GM21526 (cell line): ENCODE data around the gene MYH9.
"Not testable (repeated sequence)": the region's sequence is repeated elsewhere in the genome, so short reads cannot be mapped to it uniquely, and the experiment has no call there.

Source experiments
- ATAC-seq: cut with Tn5 transposase; IDR thresholded peaks from one replicate; pipeline ENCODE4 v1.9.1; 2021; ENCODE audit warnings: moderate library complexity; ENCODE audit not compliant: unreplicated experiment, low FRiP score

The MYH9 gene

DNA sequence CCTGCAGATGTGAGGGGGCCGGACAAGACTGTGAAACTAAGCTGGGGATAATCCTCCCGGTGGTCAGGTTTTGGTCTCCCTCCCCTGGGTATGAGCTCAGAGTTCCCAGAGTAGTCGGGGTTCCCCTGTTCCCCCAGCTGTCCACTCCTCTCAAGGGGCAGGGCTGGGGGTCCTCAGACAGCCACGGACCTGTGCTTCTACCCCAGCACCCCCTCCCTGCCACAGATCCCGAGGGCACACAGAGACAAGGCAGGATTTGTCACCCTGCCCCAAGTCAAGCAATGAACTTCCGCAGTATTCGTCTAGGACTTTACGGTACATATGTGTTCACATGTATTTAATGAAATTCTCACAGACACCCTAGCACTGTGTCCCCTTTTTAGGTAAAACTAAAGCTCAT lies 89.6 kb downstream of the MYH9 start:
- no peak for ATAC-seq

DNA sequence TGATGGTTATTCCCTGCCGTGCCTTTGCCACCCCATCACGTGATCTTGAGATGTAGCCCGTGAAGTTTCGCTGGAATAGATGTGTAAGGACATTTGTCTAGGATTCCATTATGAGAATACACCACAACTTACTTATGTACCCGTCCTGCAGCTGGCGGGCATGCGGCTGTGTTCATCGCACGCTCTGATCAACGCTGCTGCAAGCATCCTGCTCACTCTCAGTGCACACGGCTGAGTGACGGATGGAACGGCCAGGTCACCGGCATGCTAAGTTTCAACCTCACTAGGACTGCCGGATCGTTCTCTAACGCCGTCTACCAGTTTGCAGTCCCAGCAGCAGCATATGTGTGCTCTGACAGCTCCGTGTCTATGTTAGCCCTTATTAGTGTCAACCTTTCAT lies 90.2 kb downstream of the MYH9 start:
- no peak for ATAC-seq

DNA sequence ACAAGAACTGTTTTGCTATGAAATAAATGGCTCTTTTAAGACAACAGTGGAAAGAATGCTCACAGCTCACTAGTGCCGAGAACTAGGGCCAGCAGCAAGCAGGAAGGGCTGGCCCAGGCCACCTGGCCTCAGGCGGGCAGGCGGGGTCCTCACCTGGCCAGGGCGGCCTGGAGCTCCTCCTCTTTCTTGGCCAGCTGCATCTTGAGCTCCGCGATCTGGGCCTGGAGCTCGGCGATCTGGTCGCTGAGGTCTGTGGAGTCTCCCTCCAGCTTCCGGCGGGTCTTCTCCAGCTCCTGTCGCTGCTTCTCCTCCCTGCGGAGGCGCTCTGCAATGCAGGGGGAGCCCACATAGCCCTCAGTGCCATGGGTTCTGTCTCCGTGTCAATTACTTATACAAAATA lies 91.1 kb downstream of the MYH9 start:
- ATAC-seq, result no peak

DNA sequence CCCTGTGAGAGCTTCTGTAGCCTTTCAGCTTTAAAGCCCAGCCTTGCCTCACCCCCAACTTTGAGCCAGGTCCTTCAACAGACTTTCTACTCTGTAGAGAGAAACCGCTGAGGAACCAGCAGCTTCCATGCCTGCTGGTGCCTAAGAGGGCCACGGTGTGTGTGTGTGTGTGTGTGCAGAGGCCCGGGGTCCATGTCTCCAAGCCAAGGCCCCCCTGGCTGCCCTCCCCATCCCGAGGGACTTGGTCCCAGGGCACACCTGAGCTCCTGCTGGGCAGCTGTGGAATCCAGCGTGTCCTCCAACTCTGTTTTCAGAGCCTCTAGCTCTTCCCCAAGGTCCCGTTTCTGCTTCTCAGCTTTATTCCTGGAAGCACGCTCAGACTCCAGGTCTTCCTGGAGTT lies 92.5 kb downstream of the MYH9 start:
- no peak for ATAC-seq

DNA sequence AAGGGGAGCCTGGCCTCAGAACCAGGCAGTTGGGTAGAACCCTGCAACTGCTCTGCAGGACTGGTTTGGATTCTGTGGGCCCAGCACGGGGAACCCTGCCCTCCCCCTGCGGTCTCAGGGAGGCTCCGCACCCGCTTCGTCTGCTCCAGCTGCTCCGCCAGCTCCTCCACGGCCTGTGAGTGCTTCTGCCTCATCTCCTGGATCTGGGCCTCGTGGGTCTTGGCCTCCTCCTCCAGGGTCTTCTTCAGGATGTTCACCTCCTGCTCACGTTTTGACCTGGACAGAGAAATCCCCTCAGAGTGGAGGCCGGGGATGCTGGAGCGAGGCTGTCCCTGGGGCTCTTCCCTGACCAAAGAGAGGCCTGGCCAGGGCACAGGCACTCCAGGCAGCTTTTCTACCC lies 93.0 kb downstream of the MYH9 start:
- ATAC-seq, result no peak

DNA sequence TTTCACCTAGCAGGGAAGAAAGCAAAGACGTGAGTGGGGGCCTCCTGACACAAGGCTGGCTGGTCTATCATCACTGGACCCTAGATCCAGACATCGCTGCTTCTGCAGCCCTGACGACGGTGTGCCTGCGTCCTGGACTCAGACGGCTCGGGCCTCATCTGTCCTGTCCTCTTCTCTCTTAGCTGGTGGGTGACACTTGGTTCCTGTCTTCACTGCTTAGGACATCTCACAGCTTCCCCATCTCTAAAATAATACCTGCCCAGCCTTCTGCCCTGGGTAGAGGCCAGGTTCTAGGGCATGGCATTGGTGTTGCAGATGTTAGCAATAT lies 93.5 kb downstream of the MYH9 start:
- ATAC-seq, result no peak

DNA sequence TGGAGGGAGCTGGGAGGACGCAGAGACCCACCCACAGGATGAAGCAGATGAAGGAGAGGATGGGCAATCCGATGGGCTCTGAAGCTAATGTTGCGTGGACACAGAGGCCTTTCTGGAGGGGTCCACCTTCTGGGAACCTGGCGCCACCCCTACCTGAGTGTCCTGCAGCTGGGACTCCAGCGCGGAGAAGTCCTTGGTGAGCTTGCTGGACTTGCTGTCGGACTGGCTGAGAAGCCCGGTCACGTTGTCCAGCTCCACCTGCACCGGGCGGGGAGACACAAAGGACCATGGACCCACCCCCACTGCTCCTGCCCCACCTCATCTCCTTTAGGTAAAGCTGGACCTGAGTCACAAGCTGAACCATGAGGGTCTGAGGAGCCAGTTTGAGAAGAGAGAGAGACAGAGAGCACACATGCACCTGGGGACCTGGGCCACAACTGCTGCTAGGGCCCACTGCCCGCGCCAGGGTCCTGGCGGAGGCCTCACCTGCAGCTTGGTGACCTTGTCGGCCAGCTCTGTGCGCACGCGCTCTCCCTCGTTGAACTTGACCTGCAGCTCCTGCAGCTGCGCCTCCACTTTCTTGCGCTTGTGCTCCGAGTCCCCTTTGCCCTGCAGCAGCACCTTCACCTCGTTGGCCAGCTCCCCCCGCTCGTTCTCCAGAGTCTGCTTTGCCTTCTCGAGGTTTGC lies 94.0 kb downstream of the MYH9 start:
- ATAC-seq, result no peak

DNA sequence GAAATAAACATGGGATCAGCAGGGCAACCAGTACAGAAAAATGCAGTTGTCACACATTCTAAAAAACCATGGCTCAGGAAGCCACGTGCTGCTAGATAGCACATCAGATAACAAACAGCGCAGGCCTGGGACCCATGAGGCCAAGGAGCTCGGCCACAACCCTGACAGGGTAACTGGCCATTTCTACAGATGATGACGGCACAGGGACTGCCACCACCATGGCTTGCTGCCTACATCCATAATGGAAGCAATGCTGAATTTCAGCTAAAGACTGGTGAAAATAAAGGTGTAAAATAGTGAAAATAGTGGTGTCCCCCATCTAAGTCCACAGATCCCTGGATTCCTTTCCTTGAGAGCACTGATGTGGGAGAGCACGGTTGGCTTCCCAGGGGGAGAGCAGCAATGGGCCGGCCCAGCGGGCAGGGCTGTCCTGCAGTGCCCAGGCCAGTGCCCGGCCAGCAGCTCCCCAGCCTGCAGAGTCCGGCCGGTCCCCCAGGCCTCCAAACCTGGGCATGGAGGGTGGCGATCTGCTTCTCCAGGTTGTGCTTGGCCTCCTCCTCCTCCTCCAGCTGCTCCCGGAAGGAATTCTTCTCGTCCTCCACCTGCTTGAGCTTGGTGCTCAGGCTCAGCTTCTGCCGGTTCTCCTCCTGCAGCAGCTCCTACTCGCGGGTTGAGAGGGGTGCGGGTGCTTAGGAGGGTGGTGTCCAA lies 94.8 kb downstream of the MYH9 start:
- ATAC-seq, result no peak

DNA sequence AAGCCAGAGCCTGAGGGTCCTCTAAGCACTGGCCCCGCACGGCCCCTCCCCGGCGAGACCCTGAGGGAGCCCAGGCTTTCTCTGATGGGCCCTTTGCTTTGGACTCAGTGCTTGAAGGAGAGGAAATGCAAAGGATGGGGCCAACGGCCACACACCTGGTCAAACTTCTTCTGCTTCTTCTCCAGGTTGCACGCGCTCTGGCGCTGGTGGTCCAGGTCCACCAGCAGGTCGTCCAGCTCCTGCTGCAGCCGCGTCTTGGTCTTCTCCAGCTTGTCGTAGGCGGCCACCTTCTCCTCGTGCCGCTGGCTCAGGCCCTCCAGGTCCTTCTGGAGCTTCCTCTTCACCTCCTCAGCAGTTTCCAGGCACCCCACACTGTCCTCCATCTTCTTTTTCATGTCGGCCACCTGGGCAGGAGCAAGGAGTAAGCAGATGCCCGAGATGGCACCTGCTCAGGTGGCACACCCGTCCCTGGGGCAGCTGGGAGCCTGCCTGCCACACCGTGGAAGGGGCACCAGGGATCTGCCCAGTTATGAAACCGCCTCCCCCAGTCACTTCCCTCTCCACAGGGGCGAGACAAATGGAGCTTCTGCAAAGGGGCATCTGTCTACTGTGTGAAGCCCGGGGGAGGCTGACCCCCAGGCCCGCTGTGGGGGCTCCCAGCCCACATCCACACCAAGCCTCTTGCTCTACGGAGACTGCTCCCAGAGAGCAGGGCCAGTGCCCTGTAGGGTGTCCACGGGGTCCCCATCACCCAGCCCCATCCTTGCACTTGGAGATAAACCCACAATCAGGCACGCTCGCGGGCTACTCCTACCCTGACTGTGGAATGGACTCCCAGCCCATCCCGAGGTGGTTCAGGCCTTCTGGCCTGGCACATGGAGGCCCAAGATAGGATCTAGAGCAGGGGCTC lies 95.7 kb downstream of the MYH9 start:
- ATAC-seq, result no peak

DNA sequence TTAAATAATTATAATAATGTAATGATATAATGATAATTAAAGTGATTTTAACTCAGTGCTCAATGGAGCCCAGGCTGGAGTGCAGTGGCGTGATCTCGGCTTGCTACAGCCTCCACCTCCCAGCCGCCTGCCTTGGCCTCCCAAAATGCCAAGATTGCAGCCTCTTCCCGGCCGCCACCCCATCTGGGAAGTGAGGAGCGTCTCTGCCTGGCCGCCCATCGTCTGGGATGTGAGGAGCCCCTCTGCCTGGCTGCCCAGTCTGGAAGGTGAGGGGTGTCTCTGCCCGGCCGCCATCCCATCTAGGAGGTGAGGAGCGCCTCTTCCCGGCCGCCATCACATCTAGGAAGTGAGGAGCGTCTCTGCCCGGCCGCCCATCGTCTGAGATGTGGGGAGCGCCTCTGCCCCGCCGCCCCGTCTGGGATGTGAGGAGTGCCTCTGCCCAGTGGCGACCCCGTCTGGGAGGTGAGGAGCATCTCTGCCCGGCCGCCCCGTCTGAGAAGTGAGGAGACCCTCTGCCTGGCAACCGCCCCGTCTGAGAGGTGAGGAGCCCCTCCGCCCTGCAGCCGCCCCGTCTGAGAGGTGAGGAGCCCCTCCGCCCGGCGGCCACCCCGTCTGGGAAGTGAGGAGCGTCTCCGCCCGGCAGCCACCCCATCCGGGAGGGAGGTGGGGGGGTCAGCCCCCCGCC lies 97.2 kb downstream of the MYH9 start:
- not testable (repeated sequence) for ATAC-seq

DNA sequence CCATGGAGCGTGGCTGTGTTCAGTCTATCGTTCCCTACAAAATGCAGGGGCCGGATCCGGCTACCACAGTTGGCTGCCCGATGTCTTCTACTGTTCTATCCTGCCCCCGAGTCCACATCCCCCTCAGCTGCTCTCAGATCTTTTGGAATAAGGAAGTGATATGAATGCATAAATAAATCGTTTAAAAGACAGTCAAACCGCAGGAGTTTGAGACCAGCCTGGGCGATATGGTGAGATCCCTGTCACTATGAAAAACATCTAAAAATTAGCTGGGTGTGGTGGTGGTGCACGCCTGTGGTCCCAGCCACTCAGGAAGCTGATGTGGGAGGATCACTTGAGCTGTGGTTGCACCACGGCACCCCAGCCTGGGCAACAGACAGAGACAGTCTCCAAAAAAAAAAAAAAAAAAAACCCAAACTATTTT lies 97.8 kb downstream of the MYH9 start:
- ATAC-seq, result not testable (repeated sequence)

DNA sequence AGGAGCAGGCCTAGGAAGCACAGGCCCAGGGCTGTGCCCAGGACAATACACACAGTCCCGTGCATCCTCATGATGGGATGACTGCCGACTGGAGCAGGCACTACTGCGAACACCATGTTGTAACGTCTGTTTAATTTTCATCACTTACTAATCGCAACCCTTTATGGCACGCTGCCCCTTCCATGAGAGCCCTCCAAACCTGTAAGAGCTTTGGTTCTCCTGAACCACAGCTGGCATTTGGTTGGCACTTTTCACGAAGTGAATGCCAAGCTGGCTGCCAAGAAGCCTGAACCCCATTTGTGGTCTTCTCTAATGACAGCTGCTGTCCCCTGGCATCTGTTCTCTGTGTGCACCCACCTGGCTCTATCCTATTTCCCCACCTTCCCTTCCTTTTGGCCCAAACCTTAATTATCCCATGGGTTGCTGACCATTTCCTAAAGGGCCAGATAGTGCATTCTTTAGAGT lies 98.3 kb downstream of the MYH9 start:
- ATAC-seq, result no peak

DNA sequence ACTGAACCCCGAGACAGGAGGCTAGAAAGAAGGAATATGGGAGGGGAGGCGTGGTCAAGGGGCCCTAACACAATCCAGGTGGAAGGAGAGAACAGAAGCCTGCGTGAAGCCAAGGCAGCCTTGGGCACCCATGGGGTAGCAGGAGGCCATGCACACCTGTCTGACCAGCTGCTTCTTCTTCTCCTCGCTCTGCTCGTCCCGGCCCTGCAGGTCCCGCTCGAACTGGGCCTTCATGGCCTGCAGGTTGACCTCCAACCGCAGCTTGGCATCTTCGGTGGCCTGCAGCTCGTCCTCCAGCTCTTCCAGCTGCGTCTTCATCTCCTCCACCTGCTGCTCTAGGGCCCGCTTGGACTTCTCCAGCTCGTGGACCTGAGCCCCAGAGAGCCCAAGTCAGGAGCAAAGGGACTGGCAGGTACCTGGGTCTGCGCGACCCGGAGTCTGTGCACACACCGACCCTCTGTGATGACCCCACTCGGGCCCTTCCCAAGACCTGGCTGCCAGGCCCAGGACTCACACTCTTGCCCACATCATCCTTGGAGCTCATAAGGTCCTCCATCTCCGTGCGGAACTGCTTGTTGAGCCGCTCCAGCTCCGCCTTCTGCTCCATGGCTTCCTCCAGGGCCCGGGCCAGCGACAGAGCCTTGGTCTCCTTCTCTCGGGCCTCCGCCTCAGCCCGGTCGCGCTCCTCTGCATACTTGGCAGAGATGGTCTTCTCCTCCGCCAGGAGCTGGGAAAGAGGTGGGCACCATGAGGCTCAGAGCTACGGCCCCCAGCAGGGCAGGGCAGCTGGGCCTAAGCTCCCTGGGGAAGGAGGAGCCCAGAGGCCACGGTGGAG lies 99.0 kb downstream of the MYH9 start:
- no peak for ATAC-seq

DNA sequence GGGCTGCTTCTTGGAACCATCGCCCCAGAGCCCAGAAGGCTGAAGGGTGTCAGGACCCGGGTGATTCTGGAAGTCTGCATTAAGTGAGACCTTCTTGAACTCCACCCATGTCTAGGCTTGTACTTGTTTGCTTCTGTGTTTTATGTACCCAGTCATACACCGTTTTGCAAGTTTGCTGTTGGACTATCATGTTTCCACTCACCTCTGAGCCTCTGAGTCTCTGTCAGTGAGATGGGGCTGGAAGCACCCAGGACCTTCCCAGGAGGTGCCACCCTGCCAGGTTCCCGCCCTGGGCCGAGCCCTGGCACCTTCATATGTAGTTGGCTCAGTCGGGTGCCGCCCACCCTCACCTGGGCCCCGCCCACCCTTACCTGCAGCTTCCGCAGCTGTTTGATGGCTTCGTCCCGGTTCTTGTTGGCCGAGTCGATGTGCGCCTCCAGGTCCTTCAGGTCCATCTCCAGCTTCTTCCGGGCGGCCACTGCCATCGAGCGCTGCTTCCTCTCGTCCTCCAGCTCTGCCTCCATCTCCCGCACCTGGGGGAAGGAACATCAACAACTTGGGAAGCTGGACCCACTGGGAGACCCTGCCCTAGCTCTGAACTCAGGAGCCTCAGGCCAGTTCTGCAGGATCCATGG lies 99.8 kb downstream of the MYH9 start:
- no peak for ATAC-seq

DNA sequence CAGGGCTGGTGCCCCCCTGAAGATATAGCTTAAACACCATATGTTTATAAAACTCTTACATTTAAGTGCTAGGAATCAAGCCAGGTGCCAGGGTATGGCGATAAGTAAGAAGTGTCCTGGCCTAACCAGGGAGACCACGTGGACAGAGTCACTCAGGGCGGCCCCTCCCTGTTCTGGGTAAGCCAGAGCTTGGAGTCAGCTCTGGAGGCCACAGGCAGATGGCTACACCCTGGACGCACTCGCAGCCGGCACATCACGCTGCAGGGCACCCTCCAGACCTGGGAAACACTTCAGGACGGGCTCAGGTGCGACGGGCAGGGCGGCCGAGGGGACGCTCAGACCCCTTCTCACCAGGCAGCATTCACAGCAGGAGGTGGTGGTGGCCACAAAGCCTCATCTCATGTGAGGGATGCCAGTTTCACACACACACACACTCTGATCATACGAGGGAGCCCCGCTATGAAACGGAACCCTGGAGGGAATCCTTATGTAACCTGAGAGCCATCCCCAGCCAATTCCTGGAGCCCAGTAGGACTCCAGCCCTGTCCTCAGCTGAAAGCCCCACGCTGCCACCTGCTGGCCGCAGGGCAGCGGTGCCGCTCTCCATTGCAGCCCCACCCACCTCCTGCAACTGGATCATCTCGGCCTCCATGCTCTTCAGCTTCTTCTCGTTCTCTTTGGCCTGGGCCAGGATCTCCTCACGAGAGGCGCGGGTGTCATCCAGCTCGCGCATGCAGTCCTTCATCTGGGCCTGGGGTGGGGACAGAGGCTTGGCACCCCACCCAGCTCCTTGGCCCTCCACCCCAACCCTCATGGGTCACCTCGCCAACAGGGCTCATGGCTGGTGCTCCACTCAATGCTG lies 101.4 kb downstream of the MYH9 start:
- ATAC-seq, result no peak

DNA sequence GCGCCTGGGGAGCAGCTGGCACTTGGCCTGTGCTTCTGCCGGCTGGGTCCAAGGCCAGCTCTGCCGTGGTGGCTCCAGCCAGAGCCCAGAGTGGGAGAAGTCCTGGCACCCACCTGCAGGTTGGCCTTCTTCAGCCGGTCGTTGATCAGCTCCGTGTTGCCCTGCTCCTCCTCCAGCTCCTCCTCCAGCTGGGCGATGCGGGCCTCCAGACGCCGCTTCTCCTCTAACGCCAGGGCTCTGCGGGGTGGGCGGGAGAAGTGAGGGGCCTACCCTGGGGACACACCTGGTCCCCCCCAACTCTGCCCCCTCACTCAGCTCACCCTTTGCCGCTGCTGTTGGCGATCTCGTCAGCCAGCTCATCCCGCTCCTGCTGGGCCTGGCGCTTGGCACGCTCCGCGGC lies 102.2 kb downstream of the MYH9 start:
- no peak for ATAC-seq

DNA sequence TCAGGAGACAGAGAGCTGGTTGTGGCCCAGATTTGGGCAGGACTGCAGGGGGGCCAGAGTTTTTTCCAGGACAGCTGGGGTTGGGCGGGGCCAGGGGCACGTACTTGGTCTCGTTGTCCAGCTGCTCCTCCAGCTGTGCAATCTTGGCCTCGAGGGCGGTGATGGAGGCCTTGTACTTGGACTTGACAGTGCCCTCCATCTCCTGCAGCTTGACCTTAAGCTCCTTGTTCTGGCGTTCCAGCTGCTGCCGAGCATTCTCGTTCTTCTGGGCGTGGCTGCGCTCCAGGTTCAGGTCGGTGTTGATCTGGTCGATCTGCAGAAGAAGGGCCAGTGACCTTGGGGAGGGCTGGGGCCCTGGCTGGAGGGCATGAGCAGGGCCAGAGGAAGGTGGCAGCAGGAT lies 102.8 kb downstream of the MYH9 start:
- ATAC-seq, result no peak

DNA sequence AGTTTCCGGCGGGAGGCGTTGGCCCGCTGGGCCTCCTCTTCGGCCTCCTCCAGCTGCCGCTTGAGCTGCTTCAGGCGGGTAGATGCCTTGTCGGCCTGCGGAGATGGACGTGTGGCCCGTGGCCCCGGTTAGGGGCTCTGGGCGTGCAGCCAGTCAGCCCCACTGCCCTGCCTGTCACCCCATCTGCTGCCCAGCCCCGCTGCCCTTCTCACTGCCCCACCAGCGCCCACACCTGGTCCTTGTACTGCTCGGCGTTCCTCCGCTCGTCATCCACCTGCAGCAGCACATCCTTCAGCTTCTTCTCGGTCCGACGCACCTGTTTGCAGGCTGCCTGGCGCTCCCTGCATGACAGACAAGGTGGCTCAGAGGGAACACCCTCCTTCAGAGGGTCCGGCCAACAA lies 103.6 kb downstream of the MYH9 start:
- ATAC-seq, result no peak
